ENCODE measurements around the gene SLC7A6. TPM values are rescaled to one million over a fixed set of nuclear protein-coding genes. Genes with fewer than 3 reads are reported as not detected.

The SLC7A6 gene
- total RNA-seq, 2 donors from 2014 or later = 28.4 to 39.7 TPM

Small RNAs within 50 kb of the gene (microRNA-seq; reads per million reads assigned to microRNA genes)
- gene MIR6773 (ENCODE audit: borderline microRNAs expressed in 2 of 2) = 0 reads per million in 2 donors

Other genes with a start within 250 kb of the SLC7A6 start
- not detected for gene DPEP2NB, start 248.6 kb upstream of the SLC7A6 start, total RNA-seq
- gene DDX28, start 241.3 kb upstream of the SLC7A6 start, total RNA-seq = 1 to 10 TPM; 5.4 to 5.8 TPM
- gene DUS2, start 241.2 kb upstream of the SLC7A6 start, total RNA-seq = 10 to 100 TPM in 1 of 2 donors, 1 to 10 TPM in 1; 6.6 to 11.6 TPM
- gene NFATC3, start 179.2 kb upstream of the SLC7A6 start, total RNA-seq = 10 to 100 TPM; 28.0 to 30.8 TPM
- under 1 TPM in 1 of 2 donors, not detected in 1; 0.23 TPM for gene ESRP2, start 28.4 kb upstream of the SLC7A6 start, total RNA-seq
- gene PLA2G15, start 19.2 kb upstream of the SLC7A6 start, total RNA-seq = 10 to 100 TPM; 11.6 to 21.9 TPM
- gene SLC7A6OS, start 46.4 kb downstream of the SLC7A6 start, total RNA-seq = 10 to 100 TPM in 1 of 2 donors, 1 to 10 TPM in 1; 9.9 to 12.5 TPM
- gene PRMT7, start 46.5 kb downstream of the SLC7A6 start, total RNA-seq = 10 to 100 TPM; 18.1 to 22.9 TPM
- gene SMPD3, start 184.0 kb downstream of the SLC7A6 start, total RNA-seq = under 1 TPM; 0.19 to 0.23 TPM

Data from posterior vena cava (tissue), 2 donors.